WTC11 (cell line): ENCODE results near the gene RPH3AL. TPM values are rescaled to one million over a fixed set of nuclear protein-coding genes. Genes with fewer than 3 reads are reported as not detected.

ENCODE experiments used
- ATAC-seq: fragments of 200-7000 bp; cut with Tn5 transposase; 2 replicates; pipeline ENCODE4 v1.10.0; 2021; ENCODE audit warnings: mild to moderate bottlenecking, moderate library complexity
- CTCF ChIA-PET: fragments of 300-600 bp; sonication (Branson Sonifier 250); formaldehyde crosslinking; loops from one replicate; lab custom pipeline; 2021; ENCODE audit warnings: antibody characterized with exemption; lab: Charles Lee
- POLR2A ChIA-PET: fragments of 350-600 bp; sonication (Branson Sonifier 250); formaldehyde crosslinking; loops from one replicate; lab custom pipeline; 2021; ENCODE audit warnings: antibody characterized with exemption; lab: Charles Lee
- DNase-seq: peaks from one replicate; pipeline ENCODE4 v3.0.0; 2021; ENCODE audit warnings: low spot score
- H3K27ac Mint-ChIP-seq: 2 replicates; pipeline ENCODE4 v1.8.0; 2021; ENCODE audit warnings: mixed read lengths
- H3K27me3 Mint-ChIP-seq: 2 replicates; pipeline ENCODE4 v1.8.0; 2021; ENCODE audit warnings: low read depth, mild to moderate bottlenecking, moderate library complexity, mixed read lengths
- H3K36me3 Mint-ChIP-seq: 2 replicates; pipeline ENCODE4 v1.8.0; 2021; ENCODE audit warnings: mixed read lengths
- H3K4me1 Mint-ChIP-seq: 2 replicates; pipeline ENCODE4 v1.8.0; 2022; ENCODE audit warnings: mixed read lengths
- H3K4me3 Mint-ChIP-seq: 2 replicates; pipeline ENCODE4 v1.8.0; 2021; ENCODE audit warnings: mild to moderate bottlenecking, moderate library complexity, mixed read lengths
- H3K9me3 Mint-ChIP-seq: 2 replicates; pipeline ENCODE4 v1.8.0; 2021; ENCODE audit warnings: mixed read lengths
- ELF4 ChIP-seq: sonication (generic); formaldehyde crosslinking; IDR thresholded peaks from 2 replicates; pipeline ENCODE4 v1.8.1; 2022; ENCODE audit warnings: low read depth, mild to moderate bottlenecking, moderate library complexity, missing genetic modification reagents
- FOXP1 ChIP-seq: sonication (generic); formaldehyde crosslinking; IDR thresholded peaks from 2 replicates; pipeline ENCODE4 v1.8.0; 2022; ENCODE audit warnings: missing genetic modification reagents, mild to moderate bottlenecking, moderate library complexity, borderline replicate concordance
- GABPB1 ChIP-seq: sonication (generic); formaldehyde crosslinking; IDR thresholded peaks from 2 replicates; pipeline ENCODE4 v1.8.1; 2023; ENCODE audit warnings: mild to moderate bottlenecking, missing genetic modification reagents
- GTF2I ChIP-seq: fragments of 250-450 bp; sonication (Bioruptor Pico); conservative IDR thresholded peaks from 2 replicates; pipeline ENCODE4 v1.4.0; 2021; ENCODE audit warnings: mild to moderate bottlenecking
- KAT7 ChIP-seq: sonication (generic); formaldehyde crosslinking; IDR thresholded peaks from 2 replicates; pipeline ENCODE4 v1.8.1; 2023; ENCODE audit warnings: missing genetic modification reagents, mild to moderate bottlenecking, borderline replicate concordance
- MLX ChIP-seq: sonication (generic); formaldehyde crosslinking; IDR thresholded peaks from 2 replicates; pipeline ENCODE4 v1.8.1; 2023; ENCODE audit warnings: mild to moderate bottlenecking, missing genetic modification reagents, moderate library complexity
- MYBL2 ChIP-seq: sonication (generic); formaldehyde crosslinking; IDR thresholded peaks from 2 replicates; pipeline ENCODE4 v1.8.1; 2023; ENCODE audit warnings: mild to moderate bottlenecking, moderate library complexity, missing genetic modification reagents
- NR1H2 ChIP-seq: sonication (generic); formaldehyde crosslinking; IDR thresholded peaks from 2 replicates; pipeline ENCODE4 v1.9.0; 2021; ENCODE audit warnings: mild to moderate bottlenecking, moderate library complexity, missing genetic modification reagents
- OVOL2 ChIP-seq: fragments of 250-450 bp; sonication (Bioruptor Pico); IDR thresholded peaks from 2 replicates; pipeline ENCODE4 v1.9.0; 2021; ENCODE audit warnings: mild to moderate bottlenecking, borderline replicate concordance
- PREB ChIP-seq: sonication (generic); formaldehyde crosslinking; IDR thresholded peaks from 2 replicates; pipeline ENCODE4 v1.8.1; 2022; ENCODE audit warnings: mild to moderate bottlenecking, missing genetic modification reagents, moderate library complexity, borderline replicate concordance
- PRRX2 ChIP-seq: fragments of 250-450 bp; sonication (Bioruptor Pico); IDR thresholded peaks from 2 replicates; pipeline ENCODE4 v1.8.0; 2021; ENCODE audit warnings: mild to moderate bottlenecking
- RELA ChIP-seq: sonication (generic); formaldehyde crosslinking; IDR thresholded peaks from 2 replicates; pipeline ENCODE4 v1.8.1; 2022; ENCODE audit warnings: missing genetic modification reagents, mild to moderate bottlenecking, borderline replicate concordance
- TEAD1 ChIP-seq: sonication (generic); formaldehyde crosslinking; IDR thresholded peaks from 2 replicates; pipeline ENCODE4 v1.8.0; 2022; ENCODE audit warnings: mild to moderate bottlenecking, missing genetic modification reagents
- ZNF263 ChIP-seq: sonication (generic); formaldehyde crosslinking; IDR thresholded peaks from 2 replicates; pipeline ENCODE4 v1.8.1; 2022; ENCODE audit warnings: low read depth, mild to moderate bottlenecking, moderate library complexity, missing genetic modification reagents
- ZNF317 ChIP-seq: sonication (generic); formaldehyde crosslinking; IDR thresholded peaks from 2 replicates; pipeline ENCODE4 v1.8.1; 2023; ENCODE audit warnings: low read depth, mild to moderate bottlenecking, moderate library complexity, missing genetic modification reagents, borderline replicate concordance
- ZNF396 ChIP-seq: fragments of 250-450 bp; sonication (Bioruptor Pico); IDR thresholded peaks from 2 replicates; pipeline ENCODE4 v1.8.0; 2021; ENCODE audit warnings: mild to moderate bottlenecking, moderate library complexity, borderline replicate concordance
- total RNA-seq: library from RNA; stranded (reverse); gene quantifications from 3 replicates; pipeline ENCODE4 v1.2.3, GENCODE V29; 2021
- TF ChIP-seq, protein P1 (sequence below): sonication (generic); formaldehyde crosslinking; IDR thresholded peaks from 2 replicates; pipeline ENCODE4 v1.8.1; 2023; ENCODE audit warnings: mild to moderate bottlenecking, missing genetic modification reagents
- TF ChIP-seq, protein P2 (sequence below): sonication (generic); formaldehyde crosslinking; IDR thresholded peaks from 2 replicates; pipeline ENCODE4 v1.8.1; 2023; ENCODE audit warnings: mild to moderate bottlenecking, missing genetic modification reagents
- TF ChIP-seq, protein P3 (sequence below): fragments of 200-600 bp; IDR thresholded peaks from 2 replicates; pipeline ENCODE4 v1.8.0; 2022; ENCODE audit warnings: antibody characterized with exemption
- TF ChIP-seq, protein P4 (sequence below): sonication (generic); formaldehyde crosslinking; IDR thresholded peaks from 2 replicates; pipeline ENCODE4 v1.8.1; 2023; ENCODE audit warnings: mild to moderate bottlenecking, missing genetic modification reagents, borderline replicate concordance

RPH3AL gene
- total RNA-seq, 1 experiment from 2014 or later: 2.0 TPM

- TF ChIP-seq PREB (CRISPR knock-in tag) (no peak), ELF4 (no peak), KAT7 (CRISPR knock-in tag) (no peak), ZNF396 (CRISPR knock-in tag) (no peak), GABPB1 (CRISPR knock-in tag) (no peak), MYBL2 (CRISPR knock-in tag) (no peak), RELA (CRISPR knock-in tag) (no peak)
- TF ChIP-seq, protein P1, sequence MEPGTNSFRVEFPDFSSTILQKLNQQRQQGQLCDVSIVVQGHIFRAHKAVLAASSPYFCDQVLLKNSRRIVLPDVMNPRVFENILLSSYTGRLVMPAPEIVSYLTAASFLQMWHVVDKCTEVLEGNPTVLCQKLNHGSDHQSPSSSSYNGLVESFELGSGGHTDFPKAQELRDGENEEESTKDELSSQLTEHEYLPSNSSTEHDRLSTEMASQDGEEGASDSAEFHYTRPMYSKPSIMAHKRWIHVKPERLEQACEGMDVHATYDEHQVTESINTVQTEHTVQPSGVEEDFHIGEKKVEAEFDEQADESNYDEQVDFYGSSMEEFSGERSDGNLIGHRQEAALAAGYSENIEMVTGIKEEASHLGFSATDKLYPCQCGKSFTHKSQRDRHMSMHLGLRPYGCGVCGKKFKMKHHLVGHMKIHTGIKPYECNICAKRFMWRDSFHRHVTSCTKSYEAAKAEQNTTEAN (CRISPR knock-in tag): no peak
- TF ChIP-seq, protein P2, sequence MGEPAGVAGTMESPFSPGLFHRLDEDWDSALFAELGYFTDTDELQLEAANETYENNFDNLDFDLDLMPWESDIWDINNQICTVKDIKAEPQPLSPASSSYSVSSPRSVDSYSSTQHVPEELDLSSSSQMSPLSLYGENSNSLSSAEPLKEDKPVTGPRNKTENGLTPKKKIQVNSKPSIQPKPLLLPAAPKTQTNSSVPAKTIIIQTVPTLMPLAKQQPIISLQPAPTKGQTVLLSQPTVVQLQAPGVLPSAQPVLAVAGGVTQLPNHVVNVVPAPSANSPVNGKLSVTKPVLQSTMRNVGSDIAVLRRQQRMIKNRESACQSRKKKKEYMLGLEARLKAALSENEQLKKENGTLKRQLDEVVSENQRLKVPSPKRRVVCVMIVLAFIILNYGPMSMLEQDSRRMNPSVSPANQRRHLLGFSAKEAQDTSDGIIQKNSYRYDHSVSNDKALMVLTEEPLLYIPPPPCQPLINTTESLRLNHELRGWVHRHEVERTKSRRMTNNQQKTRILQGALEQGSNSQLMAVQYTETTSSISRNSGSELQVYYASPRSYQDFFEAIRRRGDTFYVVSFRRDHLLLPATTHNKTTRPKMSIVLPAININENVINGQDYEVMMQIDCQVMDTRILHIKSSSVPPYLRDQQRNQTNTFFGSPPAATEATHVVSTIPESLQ (CRISPR knock-in tag): no peak
Observed at GRCh38 chr17:263271-263670, 89.3 kb downstream of the RPH3AL start (continued).

DNA sequence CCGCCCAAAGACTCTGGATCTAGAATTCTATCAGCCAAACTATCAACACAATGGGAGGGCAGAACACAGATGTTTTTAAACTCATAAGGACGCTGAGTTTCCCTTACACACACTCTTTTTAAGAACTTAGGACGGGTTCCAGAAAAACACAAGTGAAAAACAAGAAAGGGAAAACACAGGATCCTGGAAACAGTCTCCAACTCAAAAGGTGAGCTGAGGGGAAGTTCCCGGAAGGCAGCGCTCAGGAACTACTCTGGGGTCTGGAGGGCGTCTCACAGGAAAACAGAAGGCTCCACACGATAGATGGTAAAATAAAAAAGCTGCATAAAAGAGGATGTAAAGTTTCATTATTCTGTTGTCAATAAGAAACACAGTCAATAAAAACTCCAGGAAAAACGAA, 91.0 kb downstream of the RPH3AL start:
- Mint-ChIP-seq H3K27ac (no peak overlapping the region), H3K9me3 (peaks cover 17% of the 10 kb centered on the region), H3K27me3 (peaks cover 29% of the 10 kb centered on the region), H3K4me1 (peaks cover 37% of the 10 kb centered on the region), H3K4me3 (no peak overlapping the region), H3K36me3 (peaks cover 29% of the 10 kb centered on the region)
- TF ChIP-seq FOXP1 (CRISPR knock-in tag) (no peak), ZNF396 (CRISPR knock-in tag) (no peak), MLX (CRISPR knock-in tag) (no peak), NR1H2 (CRISPR knock-in tag) (no peak), GTF2I (CRISPR knock-in tag) (no peak), OVOL2 (no peak), ZNF263 (no peak), TEAD1 (no peak), ZNF317 (no peak), PRRX2 (CRISPR knock-in tag) (no peak)
- TF ChIP-seq, protein P3, sequence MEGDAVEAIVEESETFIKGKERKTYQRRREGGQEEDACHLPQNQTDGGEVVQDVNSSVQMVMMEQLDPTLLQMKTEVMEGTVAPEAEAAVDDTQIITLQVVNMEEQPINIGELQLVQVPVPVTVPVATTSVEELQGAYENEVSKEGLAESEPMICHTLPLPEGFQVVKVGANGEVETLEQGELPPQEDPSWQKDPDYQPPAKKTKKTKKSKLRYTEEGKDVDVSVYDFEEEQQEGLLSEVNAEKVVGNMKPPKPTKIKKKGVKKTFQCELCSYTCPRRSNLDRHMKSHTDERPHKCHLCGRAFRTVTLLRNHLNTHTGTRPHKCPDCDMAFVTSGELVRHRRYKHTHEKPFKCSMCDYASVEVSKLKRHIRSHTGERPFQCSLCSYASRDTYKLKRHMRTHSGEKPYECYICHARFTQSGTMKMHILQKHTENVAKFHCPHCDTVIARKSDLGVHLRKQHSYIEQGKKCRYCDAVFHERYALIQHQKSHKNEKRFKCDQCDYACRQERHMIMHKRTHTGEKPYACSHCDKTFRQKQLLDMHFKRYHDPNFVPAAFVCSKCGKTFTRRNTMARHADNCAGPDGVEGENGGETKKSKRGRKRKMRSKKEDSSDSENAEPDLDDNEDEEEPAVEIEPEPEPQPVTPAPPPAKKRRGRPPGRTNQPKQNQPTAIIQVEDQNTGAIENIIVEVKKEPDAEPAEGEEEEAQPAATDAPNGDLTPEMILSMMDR: no peak
- TF ChIP-seq, protein P4, sequence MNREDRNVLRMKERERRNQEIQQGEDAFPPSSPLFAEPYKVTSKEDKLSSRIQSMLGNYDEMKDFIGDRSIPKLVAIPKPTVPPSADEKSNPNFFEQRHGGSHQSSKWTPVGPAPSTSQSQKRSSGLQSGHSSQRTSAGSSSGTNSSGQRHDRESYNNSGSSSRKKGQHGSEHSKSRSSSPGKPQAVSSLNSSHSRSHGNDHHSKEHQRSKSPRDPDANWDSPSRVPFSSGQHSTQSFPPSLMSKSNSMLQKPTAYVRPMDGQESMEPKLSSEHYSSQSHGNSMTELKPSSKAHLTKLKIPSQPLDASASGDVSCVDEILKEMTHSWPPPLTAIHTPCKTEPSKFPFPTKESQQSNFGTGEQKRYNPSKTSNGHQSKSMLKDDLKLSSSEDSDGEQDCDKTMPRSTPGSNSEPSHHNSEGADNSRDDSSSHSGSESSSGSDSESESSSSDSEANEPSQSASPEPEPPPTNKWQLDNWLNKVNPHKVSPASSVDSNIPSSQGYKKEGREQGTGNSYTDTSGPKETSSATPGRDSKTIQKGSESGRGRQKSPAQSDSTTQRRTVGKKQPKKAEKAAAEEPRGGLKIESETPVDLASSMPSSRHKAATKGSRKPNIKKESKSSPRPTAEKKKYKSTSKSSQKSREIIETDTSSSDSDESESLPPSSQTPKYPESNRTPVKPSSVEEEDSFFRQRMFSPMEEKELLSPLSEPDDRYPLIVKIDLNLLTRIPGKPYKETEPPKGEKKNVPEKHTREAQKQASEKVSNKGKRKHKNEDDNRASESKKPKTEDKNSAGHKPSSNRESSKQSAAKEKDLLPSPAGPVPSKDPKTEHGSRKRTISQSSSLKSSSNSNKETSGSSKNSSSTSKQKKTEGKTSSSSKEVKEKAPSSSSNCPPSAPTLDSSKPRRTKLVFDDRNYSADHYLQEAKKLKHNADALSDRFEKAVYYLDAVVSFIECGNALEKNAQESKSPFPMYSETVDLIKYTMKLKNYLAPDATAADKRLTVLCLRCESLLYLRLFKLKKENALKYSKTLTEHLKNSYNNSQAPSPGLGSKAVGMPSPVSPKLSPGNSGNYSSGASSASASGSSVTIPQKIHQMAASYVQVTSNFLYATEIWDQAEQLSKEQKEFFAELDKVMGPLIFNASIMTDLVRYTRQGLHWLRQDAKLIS (CRISPR knock-in tag): no peak
- ChIA-PET POLR2A (no interaction called here), CTCF (no interaction called here)
- DNase-seq (no peak), ATAC-seq (no peak)
